ENCODE data around the gene PIGV.

PIGV gene

DNA sequence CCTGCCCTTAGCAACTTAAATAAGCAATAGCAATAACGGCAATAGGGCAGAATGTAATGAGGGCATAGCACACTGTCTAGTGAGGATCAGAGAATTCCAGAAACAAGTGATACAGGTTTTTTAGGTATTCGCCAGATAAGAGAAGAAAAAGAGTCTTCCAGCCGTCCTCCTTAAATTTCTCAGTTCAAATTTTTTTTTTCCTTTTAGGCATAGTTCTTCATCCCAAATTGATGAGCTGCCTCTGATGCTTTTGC is 1.8 kb downstream of the PIGV start:
- in situ Hi-C loops (cut with MboI; ENCODE audit: low pct_unique_long_range_greater_than_20kb, low sequenced_read_pairs, unreplicated experiment), result no loop called here
- TF ChIP-seq, protein P1, sequence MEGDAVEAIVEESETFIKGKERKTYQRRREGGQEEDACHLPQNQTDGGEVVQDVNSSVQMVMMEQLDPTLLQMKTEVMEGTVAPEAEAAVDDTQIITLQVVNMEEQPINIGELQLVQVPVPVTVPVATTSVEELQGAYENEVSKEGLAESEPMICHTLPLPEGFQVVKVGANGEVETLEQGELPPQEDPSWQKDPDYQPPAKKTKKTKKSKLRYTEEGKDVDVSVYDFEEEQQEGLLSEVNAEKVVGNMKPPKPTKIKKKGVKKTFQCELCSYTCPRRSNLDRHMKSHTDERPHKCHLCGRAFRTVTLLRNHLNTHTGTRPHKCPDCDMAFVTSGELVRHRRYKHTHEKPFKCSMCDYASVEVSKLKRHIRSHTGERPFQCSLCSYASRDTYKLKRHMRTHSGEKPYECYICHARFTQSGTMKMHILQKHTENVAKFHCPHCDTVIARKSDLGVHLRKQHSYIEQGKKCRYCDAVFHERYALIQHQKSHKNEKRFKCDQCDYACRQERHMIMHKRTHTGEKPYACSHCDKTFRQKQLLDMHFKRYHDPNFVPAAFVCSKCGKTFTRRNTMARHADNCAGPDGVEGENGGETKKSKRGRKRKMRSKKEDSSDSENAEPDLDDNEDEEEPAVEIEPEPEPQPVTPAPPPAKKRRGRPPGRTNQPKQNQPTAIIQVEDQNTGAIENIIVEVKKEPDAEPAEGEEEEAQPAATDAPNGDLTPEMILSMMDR (IDR thresholded peaks at IDR 0.05; ENCODE audit: extremely low read depth, insufficient read depth, missing control alignments), result no peak
- no peak for DNase-seq (ENCODE audit: low spot score)

- TF ChIP-seq, protein P1 (IDR thresholded peaks at IDR 0.05; ENCODE audit: extremely low read depth, insufficient read depth, missing control alignments), result no peak
- no peak for DNase-seq (ENCODE audit: low spot score)
- in situ Hi-C loops (cut with MboI; ENCODE audit: low pct_unique_long_range_greater_than_20kb, low sequenced_read_pairs, unreplicated experiment), result no loop called here
These were observed 2.2 kb downstream of the PIGV start for GRCh38 chr1:26789931-26790330.

DNA sequence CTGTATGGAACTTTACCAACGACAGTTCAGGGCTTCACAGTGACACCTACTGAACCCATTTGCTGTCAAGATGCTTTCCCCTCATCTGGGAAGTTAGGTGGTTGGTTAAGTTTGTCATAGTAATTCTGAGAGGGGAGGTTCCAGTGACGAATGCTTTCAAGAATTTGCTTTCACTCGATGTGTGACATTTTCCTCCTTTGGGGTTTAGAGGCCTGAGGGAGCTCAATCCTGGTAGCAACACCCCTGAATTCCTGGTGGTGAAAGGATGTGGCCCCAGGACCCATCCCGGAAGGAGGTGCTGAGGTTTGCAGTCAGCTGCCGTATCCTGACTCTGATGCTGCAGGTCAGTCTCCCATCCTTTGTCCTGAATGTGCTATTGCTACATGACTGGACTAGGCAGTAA is 2.8 kb downstream of the PIGV start:
- DNase-seq (ENCODE audit: low spot score), result peak; percentile 75
- TF ChIP-seq, protein P1 (IDR thresholded peaks at IDR 0.05; ENCODE audit: extremely low read depth, insufficient read depth, missing control alignments), result no peak
- in situ Hi-C loops (cut with MboI; ENCODE audit: low pct_unique_long_range_greater_than_20kb, low sequenced_read_pairs, unreplicated experiment), result no loop called here

DNA sequence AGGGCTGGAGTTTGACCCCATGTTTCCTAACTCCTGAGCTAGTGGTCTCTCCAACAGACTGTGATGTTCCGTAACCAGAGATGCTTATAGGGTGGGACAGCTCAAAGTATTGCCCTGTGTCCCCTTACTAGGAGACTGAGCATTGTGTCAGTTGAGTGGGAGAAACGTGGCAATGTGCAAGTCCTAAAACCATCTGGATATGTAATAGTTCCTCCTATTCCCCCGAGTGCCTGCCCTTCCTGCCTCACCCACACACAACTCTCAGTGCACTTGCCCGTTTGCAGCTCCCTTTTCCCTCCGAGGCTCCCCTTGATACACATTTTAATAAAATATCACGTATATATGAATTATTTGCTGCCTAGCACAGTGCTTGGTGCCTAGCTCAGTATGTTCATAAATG is 3.4 kb downstream of the PIGV start:
- in situ Hi-C loops (cut with MboI; ENCODE audit: low pct_unique_long_range_greater_than_20kb, low sequenced_read_pairs, unreplicated experiment), result no loop called here
- no peak for DNase-seq (ENCODE audit: low spot score)
- TF ChIP-seq, protein P1 (IDR thresholded peaks at IDR 0.05; ENCODE audit: extremely low read depth, insufficient read depth, missing control alignments), result no peak

DNA sequence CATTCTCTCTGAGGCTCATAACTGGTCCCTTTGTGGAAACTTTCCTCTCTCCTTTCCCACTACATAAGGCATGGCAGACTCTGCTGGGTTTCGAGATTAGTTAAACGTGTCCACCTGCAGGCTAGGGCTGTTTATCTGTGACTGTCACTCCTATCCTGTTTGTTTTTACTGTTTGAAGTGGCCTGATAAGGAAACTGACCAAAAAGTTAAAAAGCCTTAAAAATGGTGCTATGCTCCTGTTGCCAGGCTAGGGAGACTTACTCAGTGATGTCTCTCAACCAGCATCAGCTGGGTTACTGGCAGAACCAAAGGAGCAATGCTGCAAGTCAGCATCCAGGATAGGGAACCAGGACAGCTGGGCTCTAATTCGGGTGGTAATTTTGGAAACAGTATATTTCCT is 3.9 kb downstream of the PIGV start:
- no peak for DNase-seq (ENCODE audit: low spot score)
- in situ Hi-C loops (cut with MboI; ENCODE audit: low pct_unique_long_range_greater_than_20kb, low sequenced_read_pairs, unreplicated experiment), result no loop called here
- TF ChIP-seq, protein P1 (IDR thresholded peaks at IDR 0.05; ENCODE audit: extremely low read depth, insufficient read depth, missing control alignments), result no peak

DNA sequence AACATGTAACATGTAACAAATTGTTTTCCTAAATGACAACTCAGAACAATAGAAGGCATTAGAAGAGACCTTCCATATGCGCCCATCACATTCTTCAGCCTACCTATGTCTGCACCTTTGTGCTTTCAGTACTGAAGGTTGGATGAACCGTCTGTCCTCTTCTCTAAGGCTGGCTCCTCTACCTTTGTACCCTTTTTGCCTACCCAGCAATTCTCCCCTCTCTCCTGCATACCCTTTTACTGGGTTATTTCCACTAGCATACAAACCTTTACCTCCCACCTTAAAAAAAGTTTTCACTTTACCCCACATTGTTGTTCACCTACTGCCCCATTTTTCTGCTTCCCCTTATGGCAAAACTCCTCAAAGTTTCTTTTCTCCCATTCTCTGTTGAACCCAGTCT is 5.2 kb downstream of the PIGV start:
- in situ Hi-C loops (cut with MboI; ENCODE audit: low pct_unique_long_range_greater_than_20kb, low sequenced_read_pairs, unreplicated experiment), result no loop called here
- DNase-seq (ENCODE audit: low spot score), result no peak
- TF ChIP-seq, protein P1 (IDR thresholded peaks at IDR 0.05; ENCODE audit: extremely low read depth, insufficient read depth, missing control alignments), result no peak

- DNase-seq (ENCODE audit: low spot score), result no peak
- in situ Hi-C loops (cut with MboI; ENCODE audit: low pct_unique_long_range_greater_than_20kb, low sequenced_read_pairs, unreplicated experiment), result no loop called here
- TF ChIP-seq, protein P1 (IDR thresholded peaks at IDR 0.05; ENCODE audit: extremely low read depth, insufficient read depth, missing control alignments), result no peak
These were observed 6.6 kb downstream of the PIGV start for GRCh38 chr1:26794391-26794790.

Measured in GM13977 (cell line).